Gastrocnemius medialis (tissue), 4 donors: ENCODE measurements around the gene TGM5.

ENCODE experiments used
- CTCF ChIP-seq, 5 experiments: fragments of 450-650 bp in 3 of 5; fragments of 200-600 bp in 2 of 5; sonication (generic) in 2 of 5; IDR thresholded peaks in 4 of 5; conservative IDR thresholded peaks in 1 of 5; 1 replicate in 4 of 5; 2 replicates in 1 of 5; pipeline ENCODE4 v1.5.1; 2016 to 2019; ENCODE audit warnings: antibody characterized with exemption in 5 of 5, mild to moderate bottlenecking in 3 of 5, moderate library complexity in 3 of 5
- POLR2A ChIP-seq, 2 donors: fragments of 450-650 bp; IDR thresholded peaks; one replicate each; pipeline ENCODE4 v1.6.1; 2017; ENCODE audit warnings: antibody characterized with exemption in 2 of 2, mild to moderate bottlenecking in 2 of 2, moderate library complexity in 2 of 2

- TF ChIP-seq POLR2A (IDR thresholded peaks at IDR 0.05) (no peak), CTCF (IDR thresholded peaks at IDR 0.05 in 4 of 5, conservative IDR thresholded peaks at IDR 0.05 in 1 of 5) (no peak)
Measured at GRCh38 chr15:43232289-43232874, 34.3 kb downstream of the TGM5 start.
